Spleen (tissue), 11 donors: ENCODE data around the gene GPX5. TPM values are rescaled to one million over a fixed set of nuclear protein-coding genes. Genes with fewer than 3 reads are reported as not detected.
A peak's percentile ranks its signal among the peaks of the same experiment; 100 is the strongest.

Experiments used
- DNase-seq: peaks from one replicate; pipeline ENCODE4 v3.0.0-alpha.2; 2020
- H3K27ac ChIP-seq, 8 donors: fragments of 200-600 bp; sonication (generic) in 7 of 8; 1 replicate in 4 of 8; 2 replicates in 4 of 8; pipeline versions ENCODE4 v1.5.0 to v1.8.0; 2016 to 2021; ENCODE audit warnings: inconsistent platforms in 4 of 8, mild to moderate bottlenecking in 4 of 8, moderate library complexity in 1 of 8
- H3K27me3 ChIP-seq, 7 donors: fragments of 200-600 bp; sonication (generic) in 6 of 7; replicated peaks in 1 of 7; 1 replicate in 4 of 7; 2 replicates in 3 of 7; pipeline versions ENCODE4 v1.5.0 to v1.8.0; 2016 to 2021; ENCODE audit warnings: inconsistent platforms in 3 of 7, mild to moderate bottlenecking in 1 of 7
- H3K36me3 ChIP-seq, 6 donors: fragments of 200-600 bp; sonication (generic) in 5 of 6; 1 replicate in 4 of 6; 2 replicates in 2 of 6; pipeline versions ENCODE4 v1.5.0 to v1.8.0; 2016 to 2021; ENCODE audit warnings: inconsistent platforms in 2 of 6
- H3K4me1 ChIP-seq, 6 donors: fragments of 200-600 bp; sonication (generic) in 5 of 6; 1 replicate in 3 of 6; 2 replicates in 3 of 6; pipeline versions ENCODE4 v1.5.0 to v1.8.0; 2016 to 2021; ENCODE audit warnings: inconsistent platforms in 3 of 6
- H3K4me3 ChIP-seq, 8 donors: fragments of 200-600 bp; sonication (generic) in 7 of 8; 1 replicate in 4 of 8; 2 replicates in 4 of 8; pipeline versions ENCODE4 v1.5.0 to v1.8.0; 2016 to 2021; ENCODE audit warnings: inconsistent platforms in 4 of 8, mild to moderate bottlenecking in 4 of 8, moderate library complexity in 2 of 8
- H3K9me3 ChIP-seq, 8 donors: fragments of 200-600 bp; sonication (generic) in 7 of 8; 1 replicate in 4 of 8; 2 replicates in 4 of 8; pipeline versions ENCODE4 v1.5.0 to v1.8.0; 2016 to 2021; ENCODE audit warnings: inconsistent platforms in 4 of 8
- CTCF ChIP-seq, 11 experiments: fragments of 200-600 bp in 7 of 11; fragments of 450-650 bp in 4 of 11; sonication (generic) in 4 of 11; IDR thresholded peaks in 8 of 11; conservative IDR thresholded peaks in 3 of 11; 1 replicate in 7 of 11; 2 replicates in 4 of 11; pipeline versions ENCODE4 v1.4.0 to v1.8.0; 2016 to 2021; ENCODE audit warnings: antibody characterized with exemption in 11 of 11, inconsistent platforms in 4 of 11, mild to moderate bottlenecking in 1 of 11
- POLR2A ChIP-seq, 3 donors: fragments of 450-650 bp; IDR thresholded peaks; one replicate each; pipeline ENCODE4 v1.5.1; 2017; ENCODE audit warnings: antibody characterized with exemption in 3 of 3, mild to moderate bottlenecking in 1 of 3
- POLR2AphosphoS5 ChIP-seq, 3 donors: sonication (generic); formaldehyde crosslinking; IDR thresholded peaks; one replicate each; pipeline ENCODE4 v1.5.1; 2017; ENCODE audit warnings: antibody characterized with exemption in 3 of 3
- WGBS, 5 donors: extraction: QIAGEN DNeasy Blood & Tissue Kit in 3 of 5; methylation state at CpG; one replicate each; pipeline versions ENCODE4 v1.1.5 to v1.1.7; 2013 to 2018; 5-methylcytosine and 5-hydroxymethylcytosine counted together
- intact Hi-C: fragments of 100-400 bp; cut with DNase I; formaldehyde crosslinking; loops from one replicate; pipeline ENCODE4 v1.15.0; 2023; ENCODE audit warnings: low total_unique reads
- polyA plus RNA-seq, 3 donors: library from polyadenylated mRNA; stranded (reverse); fragments of 200-250 nt; gene quantifications; one replicate each; pipeline ENCODE4 v1.2.1, GENCODE V29; 2013
- total RNA-seq, 7 donors: library from RNA; depleted of rRNA in 3 of 7; stranded (reverse); fragments of >200 nt in 3 of 7; fragmentation: NEBNext Ultra II Directional in 4 of 7; extraction: Animal tissue kit (Norgen Biotek cat#: 25700) in 4 of 7; gene quantifications; one replicate each; pipeline versions ENCODE4 v1.1.0 to v1.2.1, GENCODE V29; 2016 to 2021
- donor health status: healthy with polysubstance abuse.
- donor health status: DM: no; HTN: no; CAD: no; lungs with moderate emphysema.
- donor health status: DM: no; HTN: no; CAD: no.
- donor health status: Bipolar disorder and iron deficiency.
- donor health status: healthy.
- donor health status: DM: no; HTN: no; CAD: no.
- donor health status: DM: yes; HTN: yes; CAD: no.

The GPX5 gene
- total and polyA plus RNA-seq, 10 donors, result not detected

GRCh38 chr6:28485482-28485881, 40.2 kb upstream of the GPX5 start:
- no peak for DNase-seq
- H3K27me3 ChIP-seq, result peaks cover 0 to 82% (median 34%) of the 10 kb centered on the region in 7 donors
- no peak overlapping the region for H3K27ac ChIP-seq
- TF ChIP-seq POLR2AphosphoS5 (IDR thresholded peaks at IDR 0.05), result no peak
- no peak for TF ChIP-seq POLR2A (IDR thresholded peaks at IDR 0.05)
- no peak for TF ChIP-seq CTCF (IDR thresholded peaks at IDR 0.05 in 8 of 11, conservative IDR thresholded peaks at IDR 0.05 in 3 of 11)
- no peaks in the 10 kb centered on the region for H3K9me3 ChIP-seq
- peaks cover 0 to 18% (median 9%) of the 10 kb centered on the region in 6 donors for H3K4me1 ChIP-seq
- no peak overlapping the region for H3K4me3 ChIP-seq
- intact Hi-C loops, result no loop called here
- no peaks in the 10 kb centered on the region for H3K36me3 ChIP-seq
- WGBS, 5 donors, result 75 to 92% (median 84%) methylated on average over 3 of the region's 3 CpGs

GRCh38 chr6:28486533-28486932, 39.1 kb upstream of the GPX5 start:
- 93 to 100% (median 94%) methylated on average over 1 of the region's 1 CpG for WGBS, 5 donors
- Histone ChIP-seq H3K9me3 (no peaks in the 10 kb centered on the region), H3K27ac (no peak overlapping the region), H3K4me1 (peaks cover 0 to 20% (median 10%) of the 10 kb centered on the region in 6 donors), H3K4me3 (no peak overlapping the region), H3K27me3 (peaks cover 0 to 82% (median 44%) of the 10 kb centered on the region in 7 donors), H3K36me3 (no peaks in the 10 kb centered on the region)
- TF ChIP-seq CTCF (IDR thresholded peaks at IDR 0.05 in 8 of 11, conservative IDR thresholded peaks at IDR 0.05 in 3 of 11), result no peak
- TF ChIP-seq POLR2A (IDR thresholded peaks at IDR 0.05), result no peak
- no peak for TF ChIP-seq POLR2AphosphoS5 (IDR thresholded peaks at IDR 0.05)
- intact Hi-C loops, result no loop called here
- no peak for DNase-seq

- H3K27ac ChIP-seq, result no peak overlapping the region
- no peaks in the 10 kb centered on the region for H3K36me3 ChIP-seq
- no peak for TF ChIP-seq POLR2A (IDR thresholded peaks at IDR 0.05)
- TF ChIP-seq CTCF (IDR thresholded peaks at IDR 0.05 in 8 of 11, conservative IDR thresholded peaks at IDR 0.05 in 3 of 11), result no peak
- TF ChIP-seq POLR2AphosphoS5 (IDR thresholded peaks at IDR 0.05), result no peak
- DNase-seq, result no peak
- H3K27me3 ChIP-seq, result peaks cover 0 to 82% (median 48%) of the 10 kb centered on the region in 7 donors
- intact Hi-C loops, result no loop called here
- H3K4me3 ChIP-seq, result no peak overlapping the region
- H3K9me3 ChIP-seq, result no peaks in the 10 kb centered on the region
- 68 to 78% (median 71%) methylated on average over 3 of the region's 3 CpGs for WGBS, 5 donors
- H3K4me1 ChIP-seq, result peaks cover 0 to 20% (median 10%) of the 10 kb centered on the region in 6 donors
Observed at GRCh38 chr6:28486988-28487742, 38.5 kb upstream of the GPX5 start.

- H3K36me3 ChIP-seq, result no peaks in the 10 kb centered on the region
- TF ChIP-seq CTCF (IDR thresholded peaks at IDR 0.05 in 8 of 11, conservative IDR thresholded peaks at IDR 0.05 in 3 of 11), result no peak
- intact Hi-C loops, result no loop called here
- no peak for DNase-seq
- peaks cover 0 to 20% (median 10%) of the 10 kb centered on the region in 6 donors for H3K4me1 ChIP-seq
- H3K27ac ChIP-seq, result peak overlapping the region in 1 of 8 donors; percentile 16
- H3K4me3 ChIP-seq, result peak overlapping the region in 2 of 8 donors; percentile 36 to 63
- WGBS, 5 donors, result 10 to 21% (median 11%) methylated on average over 14 of the region's 14 CpGs
- no peaks in the 10 kb centered on the region for H3K9me3 ChIP-seq
- H3K27me3 ChIP-seq, result peaks cover 0 to 92% (median 48%) of the 10 kb centered on the region in 7 donors
Observed at GRCh38 chr6:28488916-28489365, 36.7 kb upstream of the GPX5 start.
